Adipocyte (in vitro differentiated cells): ENCODE data around the gene ABTB1.

Experiments used
- DNase-seq: peaks from one replicate; pipeline ENCODE4 v3.0.0-alpha.2; 2015; ENCODE audit warnings: low read depth
- H3K27me3 ChIP-seq: replicated peaks from 2 replicates; pipeline ENCODE4 v1.7.0; 2013; ENCODE audit warnings: mild to moderate bottlenecking, low read length, moderate library complexity; ENCODE audit not compliant: control insufficient read depth, insufficient read depth
- H3K36me3 ChIP-seq: 2 replicates; pipeline ENCODE4 v1.7.0; 2013; ENCODE audit warnings: low read length, mild to moderate bottlenecking, moderate library complexity; ENCODE audit not compliant: control insufficient read depth, insufficient read depth, severe bottlenecking
- H3K4me1 ChIP-seq: 2 replicates; pipeline ENCODE4 v1.7.0; 2013; ENCODE audit warnings: mild to moderate bottlenecking, low read length, moderate library complexity; ENCODE audit not compliant: control insufficient read depth, insufficient read depth
- H3K4me3 ChIP-seq: 2 replicates; pipeline ENCODE4 v1.7.0; 2013; ENCODE audit warnings: mild to moderate bottlenecking, low read length, moderate library complexity
- H3K9ac ChIP-seq: 2 replicates; pipeline ENCODE4 v1.7.0; 2013; ENCODE audit warnings: mild to moderate bottlenecking, low read length, moderate library complexity
- H3K9me3 ChIP-seq: 2 replicates; pipeline ENCODE4 v1.7.0; 2013; ENCODE audit warnings: mild to moderate bottlenecking, low read length, moderate library complexity; ENCODE audit not compliant: control insufficient read depth

Gene ABTB1

DNA sequence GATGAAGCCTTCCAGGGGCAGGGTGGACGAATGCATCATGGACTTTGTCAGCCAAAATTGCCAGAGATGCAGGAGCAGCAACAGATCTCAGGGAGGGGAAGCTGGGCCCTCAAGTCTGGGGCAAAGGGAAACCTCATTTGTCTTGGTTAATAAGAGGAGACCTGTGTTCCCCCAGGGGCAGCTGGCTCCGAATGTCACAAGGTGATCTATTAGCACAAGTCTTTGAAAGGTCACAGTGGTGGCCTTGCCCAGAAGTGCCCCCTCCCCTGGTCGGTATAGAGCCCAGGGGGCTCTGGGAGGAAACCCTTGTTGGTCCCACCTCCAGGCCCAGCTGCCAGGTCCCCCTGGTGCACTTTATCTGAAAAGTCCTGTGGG is 46.2 kb downstream of the ABTB1 start:
- H3K4me3 ChIP-seq = no peak overlapping the region
- peaks cover 36% of the 10 kb centered on the region for H3K4me1 ChIP-seq
- DNase-seq = no peak
- H3K9ac ChIP-seq = no peak overlapping the region
- peaks cover 63% of the 10 kb centered on the region for H3K36me3 ChIP-seq
- H3K9me3 ChIP-seq = no peaks in the 10 kb centered on the region
- H3K27me3 ChIP-seq = no peaks in the 10 kb centered on the region

DNA sequence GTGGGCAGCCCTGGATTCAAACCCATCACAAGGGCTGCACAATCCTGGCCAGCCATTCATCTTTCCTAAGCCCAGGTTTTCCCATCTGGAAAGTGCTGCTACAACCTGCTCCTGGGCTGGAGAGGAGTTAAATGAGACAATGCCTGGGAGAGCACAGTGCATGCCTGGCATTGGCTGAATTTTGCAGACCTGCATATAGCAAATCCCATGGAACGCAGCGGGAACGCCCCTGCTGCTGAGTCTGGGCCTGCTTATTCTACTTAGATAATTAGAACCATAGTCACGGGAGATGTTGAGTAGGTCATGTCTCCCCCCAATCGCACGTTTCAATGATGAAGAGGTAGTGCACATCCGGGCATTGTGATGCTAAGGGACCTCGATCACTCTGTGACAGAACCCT is 46.6 kb downstream of the ABTB1 start:
- Histone ChIP-seq H3K9ac (no peak overlapping the region), H3K27me3 (no peaks in the 10 kb centered on the region), H3K4me3 (no peak overlapping the region), H3K9me3 (no peaks in the 10 kb centered on the region), H3K36me3 (peaks cover 63% of the 10 kb centered on the region), H3K4me1 (peaks cover 36% of the 10 kb centered on the region)
- DNase-seq = no peak

DNA sequence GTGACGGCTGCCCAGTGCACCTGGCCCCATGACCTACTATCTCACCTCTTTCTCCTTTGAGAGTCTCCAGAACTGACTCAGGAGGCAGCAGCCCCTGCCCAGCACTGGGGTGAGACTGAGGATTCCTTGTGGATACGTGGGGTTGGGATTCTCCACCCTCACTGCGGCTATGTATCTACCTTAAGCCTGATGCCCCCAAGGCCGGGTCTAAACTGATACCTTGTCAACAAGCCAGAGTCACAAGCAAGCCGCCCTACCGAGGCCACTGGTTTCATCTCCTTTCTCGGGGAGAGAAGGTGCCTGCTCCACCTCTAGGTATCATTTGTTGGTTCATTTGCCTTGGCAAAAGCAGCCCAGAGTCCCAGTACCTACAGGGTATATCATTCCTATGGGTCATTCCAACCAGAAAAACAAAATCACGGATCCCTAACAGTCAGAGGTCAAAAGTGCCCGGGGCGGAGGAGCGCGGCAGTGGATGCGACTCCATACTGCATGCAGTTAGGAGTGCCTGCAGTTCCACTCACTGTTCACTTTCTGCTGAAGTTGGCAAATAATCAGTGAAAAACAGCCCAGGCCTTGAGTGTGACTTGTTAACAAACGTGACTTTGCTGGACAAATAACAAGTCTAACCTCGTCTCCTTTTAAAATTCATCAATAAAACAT is 47.5 kb downstream of the ABTB1 start:
- H3K4me1 ChIP-seq = peaks cover 36% of the 10 kb centered on the region
- H3K36me3 ChIP-seq = peaks cover 61% of the 10 kb centered on the region
- no peaks in the 10 kb centered on the region for H3K9me3 ChIP-seq
- H3K9ac ChIP-seq = no peak overlapping the region
- no peaks in the 10 kb centered on the region for H3K27me3 ChIP-seq
- no peak overlapping the region for H3K4me3 ChIP-seq
- no peak for DNase-seq

DNA sequence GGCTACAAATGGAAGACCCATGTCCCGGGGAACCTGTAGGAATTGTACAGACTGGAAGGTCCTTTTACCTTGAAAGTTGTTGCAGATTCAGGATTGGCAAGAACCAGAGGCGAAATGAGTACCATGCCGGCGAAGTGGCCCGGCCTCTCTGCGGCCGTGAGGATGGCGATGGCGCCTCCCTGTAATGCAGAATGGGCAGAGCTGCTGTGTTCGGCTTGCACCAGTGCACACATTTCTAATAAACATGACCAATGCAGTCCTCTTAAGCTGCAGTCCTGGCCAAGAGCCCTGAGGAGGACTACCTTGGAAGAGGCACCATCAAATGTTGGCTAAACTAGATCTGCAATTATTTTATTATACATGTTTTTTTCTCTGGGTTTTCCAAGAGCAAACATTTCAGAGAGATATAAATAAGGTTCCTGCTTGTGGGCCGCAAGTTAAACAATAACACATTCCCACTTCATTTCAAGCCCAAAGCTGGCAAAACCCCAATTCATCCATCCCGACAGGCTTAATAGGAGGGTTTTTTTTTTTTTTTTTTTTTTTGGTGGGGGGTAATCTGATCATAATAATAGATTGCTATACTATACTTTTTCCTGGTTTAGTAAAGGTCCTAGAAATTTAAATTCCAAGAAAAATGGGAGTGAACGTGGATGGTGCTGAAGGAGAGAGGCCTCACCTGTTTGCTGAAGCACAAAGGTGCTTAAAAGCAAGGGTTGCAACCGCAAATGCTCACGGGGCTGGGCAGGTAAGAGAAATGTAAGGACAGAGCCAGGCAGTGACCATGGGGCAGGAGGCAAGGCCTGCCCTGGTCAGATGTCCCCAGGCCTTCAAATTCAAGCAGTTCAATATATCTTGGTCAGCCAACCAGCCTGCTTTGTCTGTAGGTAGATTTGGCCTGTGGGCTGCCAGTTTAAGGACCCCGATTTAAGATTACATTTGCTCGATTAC is 48.5 kb downstream of the ABTB1 start:
- H3K9me3 ChIP-seq = no peaks in the 10 kb centered on the region
- H3K36me3 ChIP-seq = peaks cover 54% of the 10 kb centered on the region
- no peak for DNase-seq
- H3K27me3 ChIP-seq = no peaks in the 10 kb centered on the region
- H3K4me3 ChIP-seq = no peak overlapping the region
- H3K9ac ChIP-seq = no peak overlapping the region
- peaks cover 36% of the 10 kb centered on the region for H3K4me1 ChIP-seq

DNA sequence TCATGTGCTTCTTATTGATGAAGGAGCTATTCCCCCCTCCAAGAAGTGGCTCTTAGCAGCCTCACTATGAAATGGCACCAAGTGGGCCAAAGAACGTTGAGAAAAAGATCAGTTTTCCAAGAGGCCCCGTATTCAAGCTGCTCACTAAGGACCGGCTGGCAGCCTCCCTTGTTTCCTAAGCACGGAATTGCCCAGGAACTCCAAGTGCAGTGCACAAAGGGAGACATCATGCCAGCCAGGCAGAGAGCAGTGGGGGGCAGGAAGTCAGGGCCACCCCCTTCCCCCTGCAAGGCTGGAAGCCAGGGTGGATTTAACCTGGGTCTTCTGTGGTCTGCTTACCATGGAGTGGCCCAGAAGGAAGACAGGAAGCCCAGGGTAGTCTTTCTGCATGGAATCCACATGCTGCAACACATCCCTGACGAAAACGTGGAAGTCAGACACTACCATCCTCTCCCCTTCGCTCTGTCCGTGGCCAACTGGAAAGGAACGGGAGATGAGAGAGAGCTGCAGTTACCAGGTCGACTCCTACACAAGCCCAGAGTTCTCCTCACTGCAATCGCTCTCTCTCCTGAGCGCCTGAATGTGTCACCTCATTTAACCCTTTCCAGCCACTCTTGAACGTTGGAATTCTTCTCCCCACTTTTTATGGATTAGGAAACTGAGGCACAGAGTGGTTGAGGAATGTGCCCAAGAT is 49.5 kb downstream of the ABTB1 start:
- no peak for DNase-seq
- Histone ChIP-seq H3K27me3 (no peaks in the 10 kb centered on the region), H3K36me3 (peaks cover 47% of the 10 kb centered on the region), H3K4me1 (peaks cover 32% of the 10 kb centered on the region), H3K4me3 (no peak overlapping the region), H3K9me3 (no peaks in the 10 kb centered on the region), H3K9ac (no peak overlapping the region)

- Histone ChIP-seq H3K4me1 (peaks cover 23% of the 10 kb centered on the region), H3K9ac (peak overlapping the region; percentile 50), H3K27me3 (no peaks in the 10 kb centered on the region), H3K36me3 (peaks cover 47% of the 10 kb centered on the region), H3K4me3 (peak overlapping the region; percentile 17), H3K9me3 (no peaks in the 10 kb centered on the region)
- no peak for DNase-seq
Observed at GRCh38 chr3:127723011-127723567, 50.3 kb downstream of the ABTB1 start.

- Histone ChIP-seq H3K36me3 (peaks cover 17% of the 10 kb centered on the region), H3K27me3 (no peaks in the 10 kb centered on the region), H3K9me3 (no peaks in the 10 kb centered on the region), H3K9ac (no peak overlapping the region), H3K4me3 (no peak overlapping the region), H3K4me1 (peaks cover 38% of the 10 kb centered on the region)
- DNase-seq = no peak
Observed at GRCh38 chr3:127726894-127727293, 54.1 kb downstream of the ABTB1 start.

GRCh38 chr3:127728417-127729015 is 55.8 kb downstream of the ABTB1 start:
- DNase-seq = no peak
- no peaks in the 10 kb centered on the region for H3K27me3 ChIP-seq
- H3K9me3 ChIP-seq = no peaks in the 10 kb centered on the region
- peaks cover 30% of the 10 kb centered on the region for H3K4me1 ChIP-seq
- H3K4me3 ChIP-seq = no peak overlapping the region
- peaks cover 13% of the 10 kb centered on the region for H3K36me3 ChIP-seq
- H3K9ac ChIP-seq = no peak overlapping the region

DNA sequence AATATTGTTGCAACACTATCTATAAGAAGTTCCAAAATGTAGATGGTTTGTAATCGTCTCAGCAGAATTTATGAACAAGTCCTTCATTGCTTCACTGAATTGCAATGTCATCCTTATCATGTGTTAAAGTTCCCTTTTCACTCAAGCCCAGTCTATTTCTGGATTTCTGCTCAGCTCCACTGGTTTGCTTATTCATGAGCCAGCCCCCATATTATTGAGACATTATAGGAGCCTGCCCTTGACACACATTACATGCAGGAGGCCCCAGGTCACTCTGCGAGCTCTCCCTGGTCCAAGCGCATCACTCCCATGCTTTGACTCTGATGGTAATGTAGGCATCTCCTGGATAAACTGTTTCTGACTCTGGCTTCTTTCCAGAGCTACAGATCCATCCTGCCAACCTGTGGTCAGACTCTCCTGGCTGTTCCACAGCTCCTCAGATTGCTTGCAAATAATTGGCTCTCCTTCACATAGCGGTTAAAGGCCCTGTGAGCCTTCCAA is 56.9 kb downstream of the ABTB1 start:
- DNase-seq = no peak
- Histone ChIP-seq H3K36me3 (peaks cover 5% of the 10 kb centered on the region), H3K4me1 (peaks cover 38% of the 10 kb centered on the region), H3K9ac (no peak overlapping the region), H3K9me3 (no peaks in the 10 kb centered on the region), H3K27me3 (no peaks in the 10 kb centered on the region), H3K4me3 (no peak overlapping the region)

- Histone ChIP-seq H3K9ac (no peak overlapping the region), H3K4me1 (peaks cover 44% of the 10 kb centered on the region), H3K36me3 (no peaks in the 10 kb centered on the region), H3K9me3 (no peaks in the 10 kb centered on the region), H3K4me3 (no peak overlapping the region), H3K27me3 (no peaks in the 10 kb centered on the region)
- DNase-seq = no peak
Observed at GRCh38 chr3:127730171-127730570, 57.4 kb downstream of the ABTB1 start.
